ENCODE results near the gene LCN12.

Gene LCN12

GRCh38 chr9:136968333-136969127 is 16.5 kb downstream of the LCN12 start:
- Histone ChIP-seq H3K4me3 (ENCODE audit: low read length) (no peak overlapping the region), H2AFZ (ENCODE audit: low read depth, low read length) (no peak overlapping the region), H3K4me1 (ENCODE audit: low read length) (no peaks in the 10 kb centered on the region), H3K27ac (ENCODE audit: low read length) (no peak overlapping the region), H3K36me3 (replicated peaks; ENCODE audit: low read depth, low read length) (no peaks in the 10 kb centered on the region), H3K9ac (ENCODE audit: low read length) (no peak overlapping the region), H3K27me3 (ENCODE audit: low read depth, low read length) (no peaks in the 10 kb centered on the region), H3K79me2 (ENCODE audit: low read length) (no peaks in the 10 kb centered on the region), H3K9me3 (ENCODE audit: insufficient read depth, low read length) (no peaks in the 10 kb centered on the region), H3K4me2 (ENCODE audit: low read length) (no peak overlapping the region), H4K20me1 (ENCODE audit: insufficient read depth, low read length) (no peaks in the 10 kb centered on the region)
- no peak for TF ChIP-seq CTCF (IDR thresholded peaks at IDR 0.05; ENCODE audit: low read depth, low read length)
- TF ChIP-seq EZH2phosphoT487 (IDR thresholded peaks at IDR 0.05; ENCODE audit: low read depth), result no peak

- Histone ChIP-seq H3K27me3 (ENCODE audit: low read depth, low read length) (no peaks in the 10 kb centered on the region), H2AFZ (ENCODE audit: low read depth, low read length) (no peak overlapping the region), H3K9me3 (ENCODE audit: insufficient read depth, low read length) (no peaks in the 10 kb centered on the region), H3K79me2 (ENCODE audit: low read length) (no peaks in the 10 kb centered on the region), H4K20me1 (ENCODE audit: insufficient read depth, low read length) (no peaks in the 10 kb centered on the region), H3K9ac (ENCODE audit: low read length) (no peak overlapping the region), H3K27ac (ENCODE audit: low read length) (no peak overlapping the region), H3K36me3 (replicated peaks; ENCODE audit: low read depth, low read length) (no peaks in the 10 kb centered on the region), H3K4me1 (ENCODE audit: low read length) (no peaks in the 10 kb centered on the region), H3K4me3 (ENCODE audit: low read length) (no peak overlapping the region), H3K4me2 (ENCODE audit: low read length) (no peak overlapping the region)
- TF ChIP-seq EZH2phosphoT487 (IDR thresholded peaks at IDR 0.05; ENCODE audit: low read depth) (no peak), CTCF (IDR thresholded peaks at IDR 0.05; ENCODE audit: low read depth, low read length) (no peak)
Observed at GRCh38 chr9:136969150-136969549, 17.1 kb downstream of the LCN12 start.

- H3K9ac ChIP-seq (ENCODE audit: low read length), result no peak overlapping the region
- H2AFZ ChIP-seq (ENCODE audit: low read depth, low read length), result no peak overlapping the region
- no peak for TF ChIP-seq EZH2phosphoT487 (IDR thresholded peaks at IDR 0.05; ENCODE audit: low read depth)
- TF ChIP-seq CTCF (IDR thresholded peaks at IDR 0.05; ENCODE audit: low read depth, low read length), result no peak
- H3K27ac ChIP-seq (ENCODE audit: low read length), result no peak overlapping the region
- H3K9me3 ChIP-seq (ENCODE audit: insufficient read depth, low read length), result no peaks in the 10 kb centered on the region
- H3K27me3 ChIP-seq (ENCODE audit: low read depth, low read length), result 0 out of 2 replicates have a peak, but pooled peaks cover 2% of the 10 kb centered on the region
- no peaks in the 10 kb centered on the region for H3K4me1 ChIP-seq (ENCODE audit: low read length)
- H3K4me3 ChIP-seq (ENCODE audit: low read length), result no peak overlapping the region
- H4K20me1 ChIP-seq (ENCODE audit: insufficient read depth, low read length), result no peaks in the 10 kb centered on the region
- no peaks in the 10 kb centered on the region for H3K36me3 ChIP-seq (replicated peaks; ENCODE audit: low read depth, low read length)
- H3K4me2 ChIP-seq (ENCODE audit: low read length), result no peak overlapping the region
- H3K79me2 ChIP-seq (ENCODE audit: low read length), result no peaks in the 10 kb centered on the region
Observed at GRCh38 chr9:136969774-136970173, 17.7 kb downstream of the LCN12 start.

GRCh38 chr9:136970361-136970760 is 18.3 kb downstream of the LCN12 start:
- Histone ChIP-seq H3K27me3 (ENCODE audit: low read depth, low read length) (peaks cover 8% of the 10 kb centered on the region; the same call in 1 of the 2 replicates), H3K4me2 (ENCODE audit: low read length) (no peak overlapping the region), H3K4me3 (ENCODE audit: low read length) (no peak overlapping the region), H3K9ac (ENCODE audit: low read length) (no peak overlapping the region), H2AFZ (ENCODE audit: low read depth, low read length) (no peak overlapping the region), H3K79me2 (ENCODE audit: low read length) (no peaks in the 10 kb centered on the region), H3K9me3 (ENCODE audit: insufficient read depth, low read length) (no peaks in the 10 kb centered on the region), H3K4me1 (ENCODE audit: low read length) (no peaks in the 10 kb centered on the region), H4K20me1 (ENCODE audit: insufficient read depth, low read length) (no peaks in the 10 kb centered on the region), H3K27ac (ENCODE audit: low read length) (no peak overlapping the region), H3K36me3 (replicated peaks; ENCODE audit: low read depth, low read length) (no peaks in the 10 kb centered on the region)
- TF ChIP-seq CTCF (IDR thresholded peaks at IDR 0.05; ENCODE audit: low read depth, low read length), result no peak
- TF ChIP-seq EZH2phosphoT487 (IDR thresholded peaks at IDR 0.05; ENCODE audit: low read depth), result no peak
